ENCODE results near the gene PPP2R5C. TPM values are rescaled to one million over a fixed set of nuclear protein-coding genes. Genes with fewer than 3 reads are reported as not detected.

PPP2R5C gene
- total and polyA plus RNA-seq, 2 donors (not counting 3 experiments of a cell fraction or from before 2014, with no cell fraction given) = 42.6 to 83.6 TPM

- TF ChIP-seq MAX (IDR thresholded peaks at IDR 0.05; ENCODE audit: insufficient read depth, insufficient read length) (no peak), POLR2A (IDR thresholded peaks at IDR 0.05; ENCODE audit: low read depth, low read length) (no peak), FOS (IDR thresholded peaks at IDR 0.05; ENCODE audit: borderline replicate concordance, insufficient read depth, low read length) (no peak), MYC (IDR thresholded peaks at IDR 0.05; ENCODE audit: low read depth, low read length) (no peak), CTCF (IDR thresholded peaks at IDR 0.05; ENCODE audit: extremely low read depth in 1 of 2, insufficient read depth in 1 of 2, low read depth in 1 of 2, low read length in 2 of 2) (no peak), EZH2 (IDR thresholded peaks at IDR 0.05; ENCODE audit: borderline replicate concordance, low read depth, low read length, severe bottlenecking) (no peak), JUN (IDR thresholded peaks at IDR 0.05; ENCODE audit: borderline replicate concordance, insufficient read depth, insufficient read length, low read depth) (no peak), POLR2AphosphoS5 (IDR thresholded peaks at IDR 0.05; ENCODE audit: insufficient read depth, low read depth, low read length) (no peak), GATA2 (IDR thresholded peaks at IDR 0.05; ENCODE audit: insufficient read depth, insufficient read length, low read depth, low read length) (no peak)
- BruUV-seq (replicated peaks) = no TSS peak
- Histone ChIP-seq H3K27me3 (ENCODE audit: control insufficient read depth in 2 of 2, insufficient read depth in 2 of 2, low read length in 2 of 2) (no peaks in the 10 kb centered on the region), H3K27ac (ENCODE audit: insufficient read depth, low read depth, low read length) (no peak overlapping the region), H4K20me1 (replicated peaks; ENCODE audit: control insufficient read depth, extremely low read depth, insufficient read depth, low read length) (no peaks in the 10 kb centered on the region), H3K79me2 (ENCODE audit: control insufficient read depth, insufficient read depth, low read length) (peaks cover 60% of the 10 kb centered on the region), H3K4me3 (replicated peaks in 1 of 3; ENCODE audit: insufficient read depth in 1 of 3, low read depth in 1 of 3, low read length in 3 of 3) (no peak overlapping the region), H3K36me3 (ENCODE audit: control insufficient read depth in 2 of 2, extremely low read depth in 1 of 2, insufficient read depth in 2 of 2, low read length in 2 of 2) (no peaks in the 10 kb centered on the region), H2AFZ (ENCODE audit: low read depth, low read length) (no peak overlapping the region), H3K9me1 (replicated peaks; ENCODE audit: control insufficient read depth, extremely low read depth, insufficient read depth, low read length) (no peaks in the 10 kb centered on the region), H3K9ac (replicated peaks; ENCODE audit: extremely low read depth, insufficient read depth, low read length) (no peak overlapping the region), H3K4me1 (ENCODE audit: control insufficient read depth, extremely low read depth, insufficient read depth, low read length) (no peaks in the 10 kb centered on the region), H3K4me2 (ENCODE audit: insufficient read depth, low read length) (no peak overlapping the region), H3K9me3 (replicated peaks; ENCODE audit: control insufficient read depth, insufficient read depth, low read length) (no peaks in the 10 kb centered on the region)
- ChIA-PET POLR2A (no interaction called here), CTCF (interaction anchor here (0.9 to 1.1 kb wide), 2 partner anchors 41 to 55 kb away, joined by 3 read pairs; no protein-coding TSS in a partner anchor)
- intact Hi-C loops (cut with micrococcal nuclease) = no loop called here
- FAIRE-seq (no peak), DNase-seq (ENCODE audit: low read depth, low spot score) (no peak)
- dilution Hi-C loops (cut with MboI; ENCODE audit: extremely low pct_ligation_motif_present, low sequenced_read_pairs) = no loop called here
Measured at GRCh38 chr14:101826351-101826750, 64.8 kb downstream of the PPP2R5C start.
